IMR-90 (cell line): ENCODE data around the gene PELI3. TPM values are rescaled to one million over a fixed set of nuclear protein-coding genes. Genes with fewer than 3 reads are reported as not detected.

Experiments
- ATAC-seq: fragments of 200-7000 bp; cut with Tn5 transposase; 2 replicates; pipeline ENCODE4 v1.9.1; 2020; ENCODE audit warnings: low read depth, mild to moderate bottlenecking, moderate library complexity
- BruUV-seq: library from RNA; stranded (reverse); fragments of 400-500 nt; replicated peaks from 2 replicates; lab custom pipeline; 2021; lab: Mats Ljungman, UMichigan
- CTCF ChIA-PET: fragments of 300-600 bp; formaldehyde crosslinking; extraction: SDS; loops from one replicate; lab custom pipeline; 2021; ENCODE audit warnings: antibody characterized with exemption; lab: Yijun Ruan, JAX
- POLR2A ChIA-PET: fragments of 300-600 bp; sonication (Branson Sonifier 250); formaldehyde crosslinking; loops from one replicate; lab custom pipeline; 2022; ENCODE audit warnings: antibody characterized with exemption; ENCODE audit not compliant: unreplicated experiment; lab: Charles Lee
- DNase-seq: peaks from one replicate; pipeline ENCODE4 v3.0.0; 2013
- H2AFZ ChIP-seq: replicated peaks from 2 replicates; pipeline ENCODE3; 2013; ENCODE audit warnings: low read length, mild to moderate bottlenecking; ENCODE audit not compliant: poor library complexity
- H2AK5ac ChIP-seq: 2 replicates; pipeline ENCODE4 v1.6.1; 2013; ENCODE audit warnings: low read depth, low read length, inconsistent platforms
- H2AK9ac ChIP-seq: replicated peaks from 2 replicates; pipeline ENCODE3; 2013; ENCODE audit warnings: mild to moderate bottlenecking, low read depth, low read length, moderate library complexity; ENCODE audit not compliant: poor library complexity
- H2BK120ac ChIP-seq: 2 replicates; pipeline ENCODE4 v1.6.1; 2013; ENCODE audit warnings: low read depth, low read length, inconsistent platforms
- H2BK15ac ChIP-seq: 3 replicates; pipeline ENCODE4 v1.6.1; 2013; ENCODE audit warnings: low read depth, low read length, inconsistent platforms
- H2BK20ac ChIP-seq: 2 replicates; pipeline ENCODE4 v1.6.1; 2013; ENCODE audit warnings: low read depth, mild to moderate bottlenecking, inconsistent platforms, low read length, moderate library complexity
- H2BK5ac ChIP-seq: 2 replicates; pipeline ENCODE4 v1.6.1; 2013; ENCODE audit warnings: mild to moderate bottlenecking, low read depth, low read length, inconsistent platforms; ENCODE audit not compliant: poor library complexity, severe bottlenecking
- H3K14ac ChIP-seq: replicated peaks from 2 replicates; pipeline ENCODE4 v1.6.1; 2013; ENCODE audit warnings: low read depth, low read length, inconsistent platforms
- H3K18ac ChIP-seq: 2 replicates; pipeline ENCODE4 v1.6.1; 2013; ENCODE audit warnings: low read depth, low read length, control low read depth
- H3K23ac ChIP-seq: 2 replicates; pipeline ENCODE4 v1.6.1; 2013; ENCODE audit warnings: low read depth, low read length, inconsistent platforms
- H3K27ac ChIP-seq: 2 replicates; pipeline ENCODE4 v1.5.1; 2013; ENCODE audit warnings: mild to moderate bottlenecking, control low read depth, low read length; ENCODE audit not compliant: insufficient read depth
- H3K27me3 ChIP-seq: 2 replicates; pipeline ENCODE4 v1.6.1; 2013; ENCODE audit warnings: low read length; ENCODE audit not compliant: control insufficient read depth, insufficient read depth
- H3K36me3 ChIP-seq: 2 replicates; pipeline ENCODE4 v1.6.1; 2013; ENCODE audit warnings: low read length, mixed read lengths; ENCODE audit not compliant: control insufficient read depth, insufficient read depth
- H3K4ac ChIP-seq: 2 replicates; pipeline ENCODE4 v1.6.1; 2013; ENCODE audit warnings: low read depth, low read length, inconsistent platforms
- H3K4me1 ChIP-seq: 2 replicates; pipeline ENCODE4 v1.6.1; 2013; ENCODE audit warnings: low read length, mixed read lengths; ENCODE audit not compliant: control insufficient read depth, insufficient read depth
- H3K4me2 ChIP-seq: 2 replicates; pipeline ENCODE4 v1.6.1; 2013; ENCODE audit warnings: low read depth, mild to moderate bottlenecking, control low read depth, low read length, moderate library complexity
- H3K4me3 ChIP-seq: 2 replicates; pipeline ENCODE4 v1.5.1; 2013; ENCODE audit warnings: low read depth, mild to moderate bottlenecking, control low read depth, low read length, moderate library complexity; ENCODE audit not compliant: insufficient read depth
- H3K56ac ChIP-seq: 2 replicates; pipeline ENCODE4 v1.6.1; 2013; ENCODE audit warnings: low read length, inconsistent platforms; ENCODE audit not compliant: insufficient read depth; ENCODE audit errors: extremely low read depth
- H3K79me1 ChIP-seq, 2 experiments: 2 replicates each; pipeline ENCODE4 v1.6.1; 2013; ENCODE audit warnings: low read length in 2 of 2, inconsistent platforms in 1 of 2, low read depth in 1 of 2
- H3K9ac ChIP-seq: 2 replicates; pipeline ENCODE4 v1.6.1; 2013; ENCODE audit warnings: low read depth, low read length, control low read depth
- H3K9me1 ChIP-seq: 2 replicates; pipeline ENCODE4 v1.6.1; 2013; ENCODE audit warnings: low read length, inconsistent platforms; ENCODE audit not compliant: insufficient read depth
- H3K9me3 ChIP-seq: 2 replicates; pipeline ENCODE4 v1.6.1; 2013; ENCODE audit warnings: low read length; ENCODE audit not compliant: control insufficient read depth, insufficient read depth
- H4K20me1 ChIP-seq: 2 replicates; pipeline ENCODE4 v1.6.1; 2013; ENCODE audit warnings: low read length, inconsistent platforms; ENCODE audit not compliant: insufficient read depth
- H4K5ac ChIP-seq: 2 replicates; pipeline ENCODE4 v1.6.1; 2013; ENCODE audit warnings: mild to moderate bottlenecking, low read depth, low read length, control low read depth
- H4K8ac ChIP-seq, 2 experiments: 2 replicates each; pipeline ENCODE4 v1.6.1; 2013; ENCODE audit warnings: low read depth in 2 of 2, low read length in 2 of 2, control low read depth in 1 of 2, inconsistent platforms in 1 of 2
- H4K91ac ChIP-seq: 2 replicates; pipeline ENCODE4 v1.6.1; 2013; ENCODE audit warnings: low read depth, low read length, inconsistent platforms; ENCODE audit not compliant: insufficient read depth
- BHLHE40 ChIP-seq: fragments of 150-350 bp; IDR thresholded peaks from 2 replicates; pipeline ENCODE4 v1.6.1; 2016; ENCODE audit warnings: mild to moderate bottlenecking, low read depth, low read length
- CEBPB ChIP-seq: IDR thresholded peaks from 2 replicates; pipeline ENCODE4 v1.6.1; 2012; ENCODE audit warnings: low read depth, low read length, improper control_type of control experiment
- CHD1 ChIP-seq: IDR thresholded peaks from 2 replicates; pipeline ENCODE4 v1.6.1; 2012; ENCODE audit warnings: low read depth, low read length, improper control_type of control experiment
- MAFK ChIP-seq: IDR thresholded peaks from 2 replicates; pipeline ENCODE4 v1.6.1; 2012; ENCODE audit warnings: low read depth, low read length, improper control_type of control experiment
- MAZ ChIP-seq: IDR thresholded peaks from 2 replicates; pipeline ENCODE4 v1.6.1; 2012; ENCODE audit warnings: low read depth, mild to moderate bottlenecking, low read length, improper control_type of control experiment, moderate library complexity, borderline replicate concordance
- MXI1 ChIP-seq: IDR thresholded peaks from 2 replicates; pipeline ENCODE4 v1.6.1; 2012; ENCODE audit warnings: low read depth, mild to moderate bottlenecking, low read length, moderate library complexity, borderline replicate concordance
- POLR2A ChIP-seq: IDR thresholded peaks from 2 replicates; pipeline ENCODE4 v1.6.1; 2012; ENCODE audit warnings: mild to moderate bottlenecking, low read depth, low read length
- RAD21 ChIP-seq: IDR thresholded peaks from 2 replicates; pipeline ENCODE4 v1.6.1; 2012; ENCODE audit warnings: low read length, improper control_type of control experiment
- RCOR1 ChIP-seq: IDR thresholded peaks from 2 replicates; pipeline ENCODE4 v1.6.1; 2012; ENCODE audit warnings: mild to moderate bottlenecking, low read length, improper control_type of control experiment; ENCODE audit not compliant: insufficient replicate concordance
- RFX5 ChIP-seq: IDR thresholded peaks from 2 replicates; pipeline ENCODE4 v1.8.0; 2012; ENCODE audit warnings: low read depth, mild to moderate bottlenecking, low read length, moderate library complexity
- SMC3 ChIP-seq: fragments of 150-350 bp; IDR thresholded peaks from 2 replicates; pipeline ENCODE4 v1.6.1; 2016; ENCODE audit warnings: low read depth, mild to moderate bottlenecking, antibody characterized with exemption, low read length, moderate library complexity
- WGBS, 2 experiments: methylation state at CpG; one replicate each; pipeline versions ENCODE4 v1.1.5 to v1.1.7; 2013; ENCODE audit warnings: missing lambda C conversion rate in 2 of 2; ENCODE audit not compliant: insufficient read length in 1 of 2; ENCODE audit errors: extremely low coverage in 2 of 2; 5-methylcytosine and 5-hydroxymethylcytosine counted together
- dilution Hi-C: fragments of 300-500 bp; cut with HindIII; formaldehyde crosslinking; loops from one replicate; pipeline ENCODE4 v1.14.3; 2018; ENCODE audit warnings: low sequenced_read_pairs; ENCODE audit not compliant: unreplicated experiment
- in situ Hi-C: fragments of 300-500 bp; cut with MboI; formaldehyde crosslinking; loops from 3 replicates; pipeline ENCODE4 v1.14.3; 2019; ENCODE audit warnings: low sequenced_read_pairs, inconsistent platforms, mixed read lengths
- intact Hi-C: fragments of 100-400 bp; cut with micrococcal nuclease; formaldehyde crosslinking; loops from 2 replicates; pipeline ENCODE4 v1.10.0; 2022
- polyA plus RNA-seq, 3 experiments: library from polyadenylated mRNA; depleted of rRNA; stranded (reverse); fragments of >200 nt; gene quantifications; 2 replicates each; pipeline ENCODE4 v1.2.3, GENCODE V29; 2012; ENCODE audit warnings: low replicate concordance in 1 of 3
- total RNA-seq: library from RNA; depleted of rRNA; stranded (reverse); fragments of >200 nt; gene quantifications from 2 replicates; pipeline ENCODE4 v1.2.3, GENCODE V29; 2012
- TF ChIP-seq, protein P1 (sequence below): fragments of 150-350 bp; IDR thresholded peaks from 2 replicates; pipeline ENCODE4 v1.6.1; 2016; ENCODE audit warnings: low read depth, mild to moderate bottlenecking, low read length, moderate library complexity, borderline replicate concordance
- TF ChIP-seq, protein P2 (sequence below): conservative IDR thresholded peaks from 2 replicates; pipeline ENCODE4 v1.5.1; 2012; ENCODE audit warnings: mild to moderate bottlenecking, low read depth, low read length, improper control_type of control experiment
- TF ChIP-seq, protein P3 (sequence below): fragments of 150-350 bp; IDR thresholded peaks from 2 replicates; pipeline ENCODE4 v1.6.1; 2017; ENCODE audit warnings: mild to moderate bottlenecking, antibody characterized with exemption, low read length, low read depth

Gene PELI3
- total and polyA plus RNA-seq, 2 of the 4 experiments (the other 2 are of a cell fraction): 5.0 to 6.3 TPM

DNA sequence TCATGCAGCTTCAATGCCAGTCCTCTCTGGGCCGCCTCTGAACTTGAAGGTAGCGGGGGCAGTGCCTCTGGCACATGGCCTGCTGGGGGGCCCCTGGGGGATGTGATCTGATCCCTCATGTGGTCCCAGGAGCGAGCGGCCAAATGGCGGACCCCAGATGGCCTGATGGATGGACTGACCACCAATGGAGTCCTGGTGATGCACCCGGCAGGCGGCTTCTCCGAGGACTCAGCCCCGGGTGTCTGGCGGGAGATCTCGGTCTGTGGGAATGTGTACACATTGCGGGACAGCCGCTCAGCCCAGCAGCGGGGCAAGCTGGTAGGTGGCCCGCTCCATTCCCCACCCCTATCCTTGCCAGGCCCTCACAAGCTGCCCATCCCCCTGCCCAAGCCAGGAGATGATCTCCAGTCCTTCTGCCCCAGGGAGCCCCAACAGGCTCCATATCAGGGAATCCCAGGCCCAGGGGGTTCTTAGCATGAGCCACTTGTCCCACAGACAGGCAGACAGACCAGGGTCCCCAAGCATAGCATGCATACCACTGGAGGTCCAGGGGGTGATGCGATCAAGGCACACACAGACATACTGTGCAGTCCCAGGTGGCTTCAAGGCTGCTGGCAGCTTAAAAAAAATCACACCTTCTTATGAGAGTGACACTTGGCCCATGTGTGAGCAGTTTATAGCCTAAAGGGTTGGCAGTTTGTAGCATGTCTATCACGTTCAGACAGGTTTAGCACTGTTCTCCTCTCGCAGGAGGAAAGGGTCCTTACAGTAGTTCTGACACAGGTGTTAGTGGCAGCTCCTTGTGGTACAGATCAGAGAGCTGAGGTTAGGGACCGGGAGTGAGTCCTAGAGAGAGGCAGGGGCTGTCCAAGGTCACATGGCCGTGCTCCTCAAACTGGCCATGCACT lies 7.2 kb downstream of the PELI3 start:
- no peak overlapping the region for H4K91ac ChIP-seq
- H3K9me3 ChIP-seq: no peaks in the 10 kb centered on the region
- peaks cover 1% of the 10 kb centered on the region for H3K4me1 ChIP-seq
- ATAC-seq (no peak), DNase-seq (no peak)
- CTCF ChIA-PET: no interaction called here
- no peak overlapping the region for H3K4me2 ChIP-seq
- H2AK5ac ChIP-seq: no peak overlapping the region
- H2BK5ac ChIP-seq: no peak overlapping the region
- no peak overlapping the region for H2AK9ac ChIP-seq
- no peak overlapping the region for H3K14ac ChIP-seq
- no peak overlapping the region for H3K56ac ChIP-seq
- no peak overlapping the region for H3K27ac ChIP-seq
- no peak overlapping the region for H4K5ac ChIP-seq
- H4K20me1 ChIP-seq: peaks cover 11% of the 10 kb centered on the region; the same call in 1 of the 2 replicates
- H3K18ac ChIP-seq: no peak overlapping the region
- H4K8ac ChIP-seq: no peak overlapping the region
- no peak overlapping the region for H3K23ac ChIP-seq
- no peak overlapping the region for H3K4me3 ChIP-seq
- no peak overlapping the region for H3K4ac ChIP-seq
- H2BK120ac ChIP-seq: no peak overlapping the region
- H2BK20ac ChIP-seq: no peak overlapping the region
- POLR2A ChIA-PET: interaction anchor here (1.1 kb wide), 1 partner anchor 12 kb away, joined by 3 read pairs; no protein-coding TSS in a partner anchor
- H3K9me1 ChIP-seq: 0 out of 2 replicates have a peak, but pooled peaks cover 11% of the 10 kb centered on the region
- H3K27me3 ChIP-seq: no peaks in the 10 kb centered on the region
- no peak overlapping the region for H3K9ac ChIP-seq
- peaks cover 32% of the 10 kb centered on the region for H3K36me3 ChIP-seq
- in situ Hi-C loops (no loop called here), intact Hi-C loops (no loop called here), dilution Hi-C loops (no loop called here)
- peaks cover 11 to 33% of the 10 kb centered on the region in 2 experiments for H3K79me1 ChIP-seq
- H2AFZ ChIP-seq: no peak overlapping the region
- BruUV-seq: no TSS peak
- WGBS, 2 experiments: 81% methylated on average over 14 of the region's 20 CpGs; no CpG with 5 or more reads in 1 of the 2 experiments
- no peak overlapping the region for H2BK15ac ChIP-seq
- TF ChIP-seq MAZ: no peak
- no peak for TF ChIP-seq BHLHE40
- no peak for TF ChIP-seq MXI1
- TF ChIP-seq MAFK: no peak
- no peak for TF ChIP-seq RFX5
- TF ChIP-seq RAD21: no peak
- TF ChIP-seq, protein P1, sequence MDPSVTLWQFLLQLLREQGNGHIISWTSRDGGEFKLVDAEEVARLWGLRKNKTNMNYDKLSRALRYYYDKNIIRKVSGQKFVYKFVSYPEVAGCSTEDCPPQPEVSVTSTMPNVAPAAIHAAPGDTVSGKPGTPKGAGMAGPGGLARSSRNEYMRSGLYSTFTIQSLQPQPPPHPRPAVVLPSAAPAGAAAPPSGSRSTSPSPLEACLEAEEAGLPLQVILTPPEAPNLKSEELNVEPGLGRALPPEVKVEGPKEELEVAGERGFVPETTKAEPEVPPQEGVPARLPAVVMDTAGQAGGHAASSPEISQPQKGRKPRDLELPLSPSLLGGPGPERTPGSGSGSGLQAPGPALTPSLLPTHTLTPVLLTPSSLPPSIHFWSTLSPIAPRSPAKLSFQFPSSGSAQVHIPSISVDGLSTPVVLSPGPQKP: no peak
- TF ChIP-seq SMC3: no peak
- TF ChIP-seq, protein P2, sequence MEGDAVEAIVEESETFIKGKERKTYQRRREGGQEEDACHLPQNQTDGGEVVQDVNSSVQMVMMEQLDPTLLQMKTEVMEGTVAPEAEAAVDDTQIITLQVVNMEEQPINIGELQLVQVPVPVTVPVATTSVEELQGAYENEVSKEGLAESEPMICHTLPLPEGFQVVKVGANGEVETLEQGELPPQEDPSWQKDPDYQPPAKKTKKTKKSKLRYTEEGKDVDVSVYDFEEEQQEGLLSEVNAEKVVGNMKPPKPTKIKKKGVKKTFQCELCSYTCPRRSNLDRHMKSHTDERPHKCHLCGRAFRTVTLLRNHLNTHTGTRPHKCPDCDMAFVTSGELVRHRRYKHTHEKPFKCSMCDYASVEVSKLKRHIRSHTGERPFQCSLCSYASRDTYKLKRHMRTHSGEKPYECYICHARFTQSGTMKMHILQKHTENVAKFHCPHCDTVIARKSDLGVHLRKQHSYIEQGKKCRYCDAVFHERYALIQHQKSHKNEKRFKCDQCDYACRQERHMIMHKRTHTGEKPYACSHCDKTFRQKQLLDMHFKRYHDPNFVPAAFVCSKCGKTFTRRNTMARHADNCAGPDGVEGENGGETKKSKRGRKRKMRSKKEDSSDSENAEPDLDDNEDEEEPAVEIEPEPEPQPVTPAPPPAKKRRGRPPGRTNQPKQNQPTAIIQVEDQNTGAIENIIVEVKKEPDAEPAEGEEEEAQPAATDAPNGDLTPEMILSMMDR: no peak
- TF ChIP-seq, protein P3, sequence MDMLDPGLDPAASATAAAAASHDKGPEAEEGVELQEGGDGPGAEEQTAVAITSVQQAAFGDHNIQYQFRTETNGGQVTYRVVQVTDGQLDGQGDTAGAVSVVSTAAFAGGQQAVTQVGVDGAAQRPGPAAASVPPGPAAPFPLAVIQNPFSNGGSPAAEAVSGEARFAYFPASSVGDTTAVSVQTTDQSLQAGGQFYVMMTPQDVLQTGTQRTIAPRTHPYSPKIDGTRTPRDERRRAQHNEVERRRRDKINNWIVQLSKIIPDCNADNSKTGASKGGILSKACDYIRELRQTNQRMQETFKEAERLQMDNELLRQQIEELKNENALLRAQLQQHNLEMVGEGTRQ: no peak
- TF ChIP-seq CHD1: no peak
- TF ChIP-seq CEBPB: no peak
- no peak for TF ChIP-seq POLR2A
- no peak for TF ChIP-seq RCOR1
